Neural cell (in vitro differentiated cells): ENCODE data around the gene STOML2.

Experiments used
- CTCF ChIP-seq: fragments of 450-650 bp; IDR thresholded peaks from 2 replicates; pipeline ENCODE4 v1.5.1; 2014; ENCODE audit warnings: antibody characterized with exemption, mild to moderate bottlenecking, moderate library complexity; ENCODE audit not compliant: poor library complexity, severe bottlenecking
- EP300 ChIP-seq: fragments of 450-650 bp; conservative IDR thresholded peaks from 2 replicates; pipeline ENCODE4 v1.6.1; 2014; ENCODE audit warnings: antibody characterized with exemption, mild to moderate bottlenecking, moderate library complexity; ENCODE audit not compliant: poor library complexity, severe bottlenecking
- EZH2 ChIP-seq: fragments of 200-600, 300-800 bp; shearing (Covaris generic), sonication (generic); IDR thresholded peaks from 2 replicates; pipeline ENCODE4 v1.6.1; 2014; ENCODE audit warnings: antibody characterized with exemption, low read length, borderline replicate concordance, mild to moderate bottlenecking; ENCODE audit not compliant: insufficient read depth, poor library complexity, severe bottlenecking
- POLR2AphosphoS5 ChIP-seq: IDR thresholded peaks from 2 replicates; pipeline ENCODE4 v1.6.1; 2012

GRCh38 chr9:35069020-35069419, 33.9 kb downstream of the STOML2 start:
- TF ChIP-seq CTCF (no peak), POLR2AphosphoS5 (no peak), EZH2 (no peak), EP300 (no peak)
